Thyroid gland (tissue), 4 donors: ENCODE results near the gene TGOLN2. TPM values are rescaled to one million over a fixed set of nuclear protein-coding genes. Genes with fewer than 3 reads are reported as not detected.

Experiments
- DNase-seq, 2 donors: peaks; one replicate each; pipeline ENCODE4 v3.0.0-alpha.2; 2019
- H3K27ac ChIP-seq, 3 donors: fragments of 200-600 bp; sonication (generic); 1 replicate in 2 of 3; 2 replicates in 1 of 3; pipeline ENCODE4 v1.5.1; 2016 to 2019; ENCODE audit warnings: mild to moderate bottlenecking in 1 of 3, moderate library complexity in 1 of 3
- H3K27me3 ChIP-seq: fragments of 200-600 bp; sonication (generic); one replicate; pipeline ENCODE4 v1.5.1; 2019
- H3K36me3 ChIP-seq, 2 donors: fragments of 200-600 bp; sonication (generic); one replicate each; pipeline ENCODE4 v1.5.1; 2016 to 2019
- H3K4me1 ChIP-seq, 2 donors: fragments of 200-600 bp; sonication (generic); one replicate each; pipeline ENCODE4 v1.5.1; 2017 to 2019
- H3K4me3 ChIP-seq, 3 donors: fragments of 200-600 bp; sonication (generic); replicated peaks in 1 of 3; 1 replicate in 2 of 3; 2 replicates in 1 of 3; pipeline ENCODE4 v1.5.1; 2016; ENCODE audit warnings: mild to moderate bottlenecking in 1 of 3
- H3K9me3 ChIP-seq: fragments of 200-600 bp; sonication (generic); one replicate; pipeline ENCODE4 v1.5.1; 2017
- POLR2A ChIP-seq, 2 donors: fragments of 450-650 bp; IDR thresholded peaks; one replicate each; pipeline ENCODE4 v1.6.1; 2017; ENCODE audit warnings: antibody characterized with exemption in 2 of 2, mild to moderate bottlenecking in 2 of 2, moderate library complexity in 1 of 2
- WGBS, 2 donors: methylation state at CpG; one replicate each; pipeline ENCODE4 v1.1.5; 2017; 5-methylcytosine and 5-hydroxymethylcytosine counted together
- intact Hi-C: fragments of 100-400 bp; cut with DNase I; formaldehyde crosslinking; loops from one replicate; pipeline ENCODE4 v1.15.1; 2023
- small RNA-seq: library from RNA; depleted of rRNA; stranded (forward); fragments of <200 nt; gene quantifications from one replicate; pipeline ENCODE3, GENCODE V24; 2016
- total RNA-seq, 4 donors: library from RNA; depleted of rRNA; stranded (reverse); fragments of >200 nt; gene quantifications; one replicate each; pipeline ENCODE4 v1.2.3, GENCODE V29; 2016
- TF ChIP-seq, protein P1 (sequence below), 6 experiments: fragments of 200-600 bp in 3 of 6; fragments of 450-650 bp in 3 of 6; sonication (generic) in 3 of 6; IDR thresholded peaks; one replicate each; pipeline ENCODE4 v1.5.1; 2016 to 2019; ENCODE audit warnings: antibody characterized with exemption in 6 of 6, mild to moderate bottlenecking in 2 of 6, inconsistent platforms in 1 of 6, moderate library complexity in 1 of 6

Gene TGOLN2
- total RNA-seq, 4 donors from 2014 or later: 146 to 207 (median 162) TPM

DNA sequence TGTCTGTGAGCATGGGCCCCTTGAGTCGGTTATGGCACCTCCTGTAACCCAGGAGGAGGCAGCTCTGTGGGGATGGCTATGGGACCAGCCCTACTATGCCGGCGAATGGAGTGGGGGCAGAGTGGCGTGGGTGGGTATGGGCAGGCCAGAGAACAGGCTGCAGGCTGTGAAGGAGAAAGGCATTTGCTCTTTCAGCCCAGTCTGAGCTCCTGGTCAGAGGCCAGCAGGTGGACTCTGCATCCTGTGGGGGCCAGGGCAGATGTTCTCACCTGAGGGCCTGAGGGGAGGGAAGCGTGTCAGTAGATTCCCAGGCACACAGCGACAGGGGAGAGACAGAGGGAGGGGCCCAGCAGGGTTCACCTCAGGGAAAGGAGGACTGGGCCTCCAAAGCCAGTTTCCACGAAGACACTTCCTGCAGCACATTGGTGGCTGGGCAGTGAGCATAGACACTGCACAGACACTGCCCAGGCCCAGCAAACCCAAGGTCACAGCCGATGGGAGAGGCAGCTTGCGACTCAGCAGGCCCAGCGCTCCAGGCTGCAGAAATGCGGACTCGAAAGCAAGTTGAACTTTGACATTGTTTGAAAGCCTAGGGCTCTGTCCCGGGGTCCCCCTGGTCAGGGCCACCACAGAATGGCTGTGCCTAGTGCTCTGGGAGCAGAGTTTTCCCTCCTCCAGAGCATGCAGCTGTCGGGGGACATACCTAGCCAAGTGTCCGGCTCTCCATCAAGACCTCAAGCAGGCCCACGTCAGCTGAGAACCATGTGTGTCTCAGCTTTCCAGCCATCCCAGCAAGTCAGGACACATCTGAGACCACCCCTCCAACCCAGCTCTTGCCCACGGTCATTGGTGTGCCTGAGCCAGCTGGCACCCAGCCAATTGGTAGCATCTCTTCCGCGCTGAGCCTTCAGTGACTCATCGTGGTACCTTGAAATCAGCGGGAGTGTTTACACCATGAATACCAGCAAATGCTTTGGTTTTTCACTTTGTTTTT lies 53.8 kb downstream of the TGOLN2 start:
- Histone ChIP-seq H3K4me3 (no peak overlapping the region), H3K4me1 (peaks cover 46 to 63% of the 10 kb centered on the region in 2 donors), H3K27me3 (no peaks in the 10 kb centered on the region), H3K27ac (peak overlapping the region in 2 of 3 donors; percentile 47 to 58), H3K9me3 (no peaks in the 10 kb centered on the region), H3K36me3 (no peaks in the 10 kb centered on the region)
- no peak for DNase-seq
- no peak for TF ChIP-seq POLR2A (IDR thresholded peaks at IDR 0.05)
- TF ChIP-seq, protein P1, sequence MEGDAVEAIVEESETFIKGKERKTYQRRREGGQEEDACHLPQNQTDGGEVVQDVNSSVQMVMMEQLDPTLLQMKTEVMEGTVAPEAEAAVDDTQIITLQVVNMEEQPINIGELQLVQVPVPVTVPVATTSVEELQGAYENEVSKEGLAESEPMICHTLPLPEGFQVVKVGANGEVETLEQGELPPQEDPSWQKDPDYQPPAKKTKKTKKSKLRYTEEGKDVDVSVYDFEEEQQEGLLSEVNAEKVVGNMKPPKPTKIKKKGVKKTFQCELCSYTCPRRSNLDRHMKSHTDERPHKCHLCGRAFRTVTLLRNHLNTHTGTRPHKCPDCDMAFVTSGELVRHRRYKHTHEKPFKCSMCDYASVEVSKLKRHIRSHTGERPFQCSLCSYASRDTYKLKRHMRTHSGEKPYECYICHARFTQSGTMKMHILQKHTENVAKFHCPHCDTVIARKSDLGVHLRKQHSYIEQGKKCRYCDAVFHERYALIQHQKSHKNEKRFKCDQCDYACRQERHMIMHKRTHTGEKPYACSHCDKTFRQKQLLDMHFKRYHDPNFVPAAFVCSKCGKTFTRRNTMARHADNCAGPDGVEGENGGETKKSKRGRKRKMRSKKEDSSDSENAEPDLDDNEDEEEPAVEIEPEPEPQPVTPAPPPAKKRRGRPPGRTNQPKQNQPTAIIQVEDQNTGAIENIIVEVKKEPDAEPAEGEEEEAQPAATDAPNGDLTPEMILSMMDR (IDR thresholded peaks at IDR 0.05): no peak
- 55 to 57% methylated on average over 9 to 12 of the region's 21 CpGs for whole genome bisulfite sequencing, 2 donors
- intact Hi-C loops: no loop called here

DNA sequence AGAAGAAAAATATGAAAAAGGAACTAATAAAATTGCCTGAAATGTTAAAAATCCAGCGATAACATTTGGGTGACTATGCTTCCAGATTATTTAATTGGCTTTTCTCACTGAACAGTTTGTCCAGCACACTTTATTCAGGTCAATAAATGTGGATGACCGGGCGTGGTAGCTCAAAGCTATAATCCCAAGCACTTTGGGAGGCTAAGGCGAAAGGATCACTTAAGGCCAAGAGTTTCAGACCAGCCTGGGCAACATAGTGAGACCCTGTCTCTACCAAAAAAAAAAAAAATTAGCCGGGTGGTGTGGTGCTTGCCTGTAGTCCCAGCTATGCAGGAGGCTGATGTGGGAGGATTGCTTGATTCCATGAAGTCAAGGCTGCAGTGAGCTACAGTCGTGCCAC lies 55.4 kb downstream of the TGOLN2 start:
- H3K27ac ChIP-seq: peak overlapping the region in 2 of 3 donors; percentile 47 to 58
- WGBS, 2 donors: 80 to 91% methylated on average over 6 of the region's 6 CpGs
- no peaks in the 10 kb centered on the region for H3K36me3 ChIP-seq
- no peak overlapping the region for H3K4me3 ChIP-seq
- no peak for TF ChIP-seq POLR2A (IDR thresholded peaks at IDR 0.05)
- TF ChIP-seq, protein P1 (IDR thresholded peaks at IDR 0.05): no peak
- intact Hi-C loops: no loop called here
- H3K27me3 ChIP-seq: no peaks in the 10 kb centered on the region
- H3K4me1 ChIP-seq: peaks cover 32 to 49% of the 10 kb centered on the region in 2 donors
- no peaks in the 10 kb centered on the region for H3K9me3 ChIP-seq
- DNase-seq: no peak

DNA sequence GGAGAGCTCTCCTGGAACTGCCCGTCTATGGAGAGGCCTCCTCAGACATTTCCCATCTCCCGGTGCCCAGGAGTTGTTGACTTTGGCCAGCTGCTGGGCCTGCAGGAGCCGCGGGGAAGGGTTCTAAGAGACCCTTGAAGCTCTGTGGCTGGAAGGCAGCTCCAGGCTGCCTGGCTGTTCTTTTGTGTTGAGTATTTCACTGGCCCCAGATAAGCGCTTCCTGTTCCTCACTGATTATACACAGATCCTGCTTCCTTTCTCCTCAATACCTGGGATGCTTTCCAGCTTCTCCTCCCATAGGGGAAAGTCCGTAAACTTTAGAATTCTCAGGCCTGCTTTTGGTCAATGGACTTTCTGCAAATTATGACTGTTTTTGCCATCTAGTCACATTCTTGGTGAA lies 57.8 kb downstream of the TGOLN2 start:
- TF ChIP-seq, protein P1 (IDR thresholded peaks at IDR 0.05): no peak
- no peak for TF ChIP-seq POLR2A (IDR thresholded peaks at IDR 0.05)
- Histone ChIP-seq H3K36me3 (no peaks in the 10 kb centered on the region), H3K27me3 (no peaks in the 10 kb centered on the region), H3K4me1 (peaks cover 36 to 60% of the 10 kb centered on the region in 2 donors), H3K9me3 (no peaks in the 10 kb centered on the region), H3K4me3 (no peak overlapping the region), H3K27ac (peak overlapping the region; percentile 41 to 58 (median 45))
- peak; percentile 79 to 84 for DNase-seq
- WGBS, 2 donors: 5 to 20% methylated on average over 6 of the region's 6 CpGs
- intact Hi-C loops: no loop called here

Small RNAs within 50 kb of the gene (small RNA-seq; reads per million reads assigned to genes)
- gene AC062037.1 (not detected), gene RF00019 (not detected), gene RN7SL113P (not detected)

Other genes starting within 250 kb of the TGOLN2 start
- gene TCF7L1, start 194.6 kb downstream of the TGOLN2 start, total RNA-seq: 10 to 100 TPM in 2 of 4 donors, 1 to 10 TPM in 2; 3.1 to 12.1 (median 8.7) TPM
- gene RETSAT, start 26.5 kb upstream of the TGOLN2 start, total RNA-seq: 100 to 1,000 TPM in 3 of 4 donors, 10 to 100 TPM in 1; 88.2 to 253 (median 182) TPM
- 10 to 100 TPM; 23.4 to 34.5 (median 31.4) TPM for gene ELMOD3, start 26.8 kb upstream of the TGOLN2 start, total RNA-seq
- 100 to 1,000 TPM; 155 to 257 (median 225) TPM for gene CAPG, start 82.4 kb upstream of the TGOLN2 start, total RNA-seq
- gene SH2D6, start 90.7 kb upstream of the TGOLN2 start, total RNA-seq: 1 to 10 TPM; 1.6 to 9.0 (median 4.1) TPM
- 100 to 1,000 TPM; 303 to 511 (median 354) TPM for gene MAT2A, start 211.2 kb upstream of the TGOLN2 start, total RNA-seq
- 10 to 100 TPM; 39.5 to 81.9 (median 51.6) TPM for gene GGCX, start 233.5 kb upstream of the TGOLN2 start, total RNA-seq
- gene VAMP8, start 249.6 kb upstream of the TGOLN2 start, total RNA-seq: 100 to 1,000 TPM in 3 of 4 donors, 10 to 100 TPM in 1; 89.6 to 171 (median 121) TPM